Activated T-cell treated with anti-CD3 and anti-CD28 coated beads, Interleukin-2, amount 50 U/mL, for 72 hours (primary cell): ENCODE results near the gene RALGAPA2. TPM values are rescaled to one million over a fixed set of nuclear protein-coding genes. Genes with fewer than 3 reads are reported as not detected.

Experiments used
- ATAC-seq, 2 donors: fragments of 150-1000 bp; cut with Tn5 transposase; replicated peaks in 1 of 2; 2 replicates each; pipeline ENCODE4 v1.10.0; 2021; ENCODE audit warnings: moderate library complexity in 2 of 2, mild to moderate bottlenecking in 1 of 2
- DNase-seq, 2 donors: peaks; one replicate each; pipeline ENCODE4 v3.0.0; 2021 to 2022; ENCODE audit warnings: mixed read lengths in 1 of 2
- H3K27ac Mint-ChIP-seq: one replicate; pipeline ENCODE4 v1.8.0; 2022; ENCODE audit warnings: mild to moderate bottlenecking, moderate library complexity, mixed read lengths
- H3K27me3 Mint-ChIP-seq: one replicate; pipeline ENCODE4 v1.8.0; 2022; ENCODE audit warnings: low read depth, mixed read lengths
- H3K36me3 Mint-ChIP-seq, 2 donors: one replicate each; pipeline ENCODE4 v1.8.0; 2022; ENCODE audit warnings: mixed read lengths in 2 of 2, mild to moderate bottlenecking in 1 of 2; ENCODE audit not compliant: insufficient read depth in 2 of 2
- H3K4me1 Mint-ChIP-seq: one replicate; pipeline ENCODE4 v1.8.0; 2022; ENCODE audit warnings: low read depth, mixed read lengths
- H3K4me3 Mint-ChIP-seq, 2 donors: one replicate each; pipeline ENCODE4 v1.8.0; 2022; ENCODE audit warnings: mild to moderate bottlenecking in 2 of 2, mixed read lengths in 2 of 2, moderate library complexity in 2 of 2
- H3K9me3 Mint-ChIP-seq, 2 donors: one replicate each; pipeline ENCODE4 v1.8.0; 2022; ENCODE audit warnings: mixed read lengths in 2 of 2
- total RNA-seq, 2 donors: library from RNA; stranded (reverse); gene quantifications; one replicate each; pipeline ENCODE4 v1.2.3, GENCODE V29; 2022

The RALGAPA2 gene
- total RNA-seq: 10 to 100 TPM; 38.4 to 46.8 TPM

DNA sequence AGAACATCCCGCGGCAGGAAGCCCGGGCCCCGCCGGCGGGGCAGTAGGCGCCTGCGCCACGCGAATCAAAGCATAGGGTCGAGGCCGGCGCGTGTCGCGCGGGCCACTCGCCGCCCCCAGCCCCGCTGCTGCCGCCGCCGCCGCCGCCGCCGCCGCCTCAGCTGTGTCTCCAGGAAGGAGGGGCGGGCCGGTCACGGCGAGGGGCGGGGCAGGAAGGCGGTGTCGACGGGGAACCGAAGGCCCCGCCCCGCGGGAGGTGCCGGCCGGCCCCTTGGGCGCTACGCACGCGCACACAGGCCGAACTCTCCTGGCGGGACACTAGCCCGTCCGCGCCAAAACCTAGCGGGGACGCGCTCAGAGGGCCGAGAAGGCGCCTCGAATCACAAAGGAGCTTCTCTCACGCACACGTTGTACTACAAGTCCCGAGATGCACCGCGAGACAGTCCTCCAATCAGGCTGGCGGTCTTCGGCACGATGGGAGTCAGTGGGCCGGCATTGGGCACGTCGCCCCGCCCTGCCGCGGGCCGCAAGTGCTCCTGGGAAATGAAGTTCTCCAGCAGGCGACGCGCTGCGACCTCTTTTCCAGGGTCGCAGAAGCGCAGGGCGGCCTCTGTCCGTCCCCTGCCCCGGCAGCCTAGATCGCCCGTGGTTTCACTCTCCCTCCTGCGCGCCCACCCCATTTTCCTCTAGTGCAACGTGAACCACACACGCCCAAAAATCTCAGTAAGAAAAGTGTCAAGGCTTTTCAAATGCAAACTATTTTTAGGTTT lies at the start of gene RALGAPA2:
Gene RALGAPA2 (minus strand): TSS at position 171 of the 770 bp plus-strand sequence. CDS start 164 bp downstream, at position 7.
- DNase-seq: peak; percentile 96
- no peaks in the 10 kb centered on the region for H3K27me3 Mint-ChIP-seq
- peaks cover 0 to 8% of the 10 kb centered on the region in 2 donors for H3K36me3 Mint-ChIP-seq
- H3K4me1 Mint-ChIP-seq: peaks cover 42% of the 10 kb centered on the region
- H3K9me3 Mint-ChIP-seq: peaks cover 2 to 5% of the 10 kb centered on the region in 2 donors
- peak; percentile 95 for ATAC-seq
- H3K27ac Mint-ChIP-seq: peak within 1 kb of the TSS; percentile 95
- H3K4me3 Mint-ChIP-seq: peak within 1 kb of the TSS; percentile 95 to 96

DNA sequence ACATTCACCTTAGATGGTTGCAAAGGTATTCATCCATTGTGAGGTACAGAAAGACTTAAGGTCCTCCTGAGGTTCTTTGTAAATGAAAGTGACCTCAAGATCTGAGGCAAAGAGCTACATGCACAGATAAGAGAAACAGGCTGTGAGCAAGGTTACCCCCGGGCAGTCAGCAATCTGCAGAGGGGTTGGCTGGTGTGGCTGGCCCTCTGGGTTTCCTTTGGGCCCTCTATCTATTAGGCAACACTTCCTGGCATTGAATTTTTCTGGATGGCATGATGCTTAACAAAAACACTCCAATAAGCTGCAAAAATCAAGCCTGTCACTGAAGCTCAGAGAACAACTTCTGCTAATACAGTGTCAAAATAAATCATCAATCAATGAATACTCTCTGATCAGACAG lies 48.9 kb upstream of the RALGAPA2 start:
- H3K27me3 Mint-ChIP-seq: peaks cover 12% of the 10 kb centered on the region
- no peaks in the 10 kb centered on the region for H3K36me3 Mint-ChIP-seq
- no peaks in the 10 kb centered on the region for H3K9me3 Mint-ChIP-seq
- DNase-seq (no peak), ATAC-seq (no peak)
- no peak overlapping the region for H3K27ac Mint-ChIP-seq
- no peaks in the 10 kb centered on the region for H3K4me1 Mint-ChIP-seq
- H3K4me3 Mint-ChIP-seq: no peak overlapping the region

GRCh38 chr20:20759132-20759531 lies 46.7 kb upstream of the RALGAPA2 start:
- Mint-ChIP-seq H3K4me3 (no peak overlapping the region), H3K4me1 (peaks cover 9% of the 10 kb centered on the region), H3K27me3 (peaks cover 22% of the 10 kb centered on the region), H3K9me3 (peaks cover 2 to 3% of the 10 kb centered on the region in 2 donors), H3K36me3 (no peaks in the 10 kb centered on the region), H3K27ac (no peak overlapping the region)
- ATAC-seq (no peak), DNase-seq (no peak)

DNA sequence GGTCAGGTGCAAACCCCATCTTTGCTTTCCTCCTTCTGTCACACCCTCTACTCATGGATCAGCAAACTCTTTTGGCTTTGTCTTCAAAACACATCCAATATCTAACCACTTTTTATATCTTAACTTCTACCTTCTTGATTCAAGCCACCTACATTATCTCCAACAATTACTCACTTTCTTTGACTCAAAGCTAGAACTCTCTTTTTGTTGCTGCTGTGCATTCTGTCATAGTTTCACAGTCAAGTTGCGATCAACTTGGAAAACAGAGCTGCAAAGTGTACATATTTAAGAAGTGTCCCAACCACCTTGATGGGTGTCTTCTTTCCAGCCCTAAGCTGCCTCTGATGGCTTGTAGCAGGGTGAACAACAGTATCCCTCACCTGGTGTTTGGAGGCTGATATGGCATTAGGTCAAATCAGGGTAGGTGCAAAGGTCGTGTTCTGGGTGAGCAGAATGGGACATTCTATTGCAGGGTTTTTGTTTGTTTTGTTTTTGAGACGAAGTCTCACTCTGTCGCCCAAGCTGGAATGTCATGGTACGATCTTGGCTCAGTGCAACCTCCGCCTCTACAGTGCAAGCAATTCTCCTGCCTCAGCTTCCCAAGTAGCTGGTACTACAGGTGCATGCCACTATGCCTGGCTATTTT lies 43.4 kb upstream of the RALGAPA2 start:
- Mint-ChIP-seq H3K4me3 (no peak overlapping the region), H3K9me3 (peaks cover 3% of the 10 kb centered on the region in 2 donors), H3K27me3 (peaks cover 20% of the 10 kb centered on the region), H3K36me3 (no peaks in the 10 kb centered on the region), H3K27ac (no peak overlapping the region), H3K4me1 (peaks cover 9% of the 10 kb centered on the region)
- DNase-seq (no peak), ATAC-seq (peak; percentile 23 to 49)

- DNase-seq: no peak
- H3K27ac Mint-ChIP-seq: no peak overlapping the region
- ATAC-seq: no peak
- no peak overlapping the region for H3K4me3 Mint-ChIP-seq
- no peaks in the 10 kb centered on the region for H3K36me3 Mint-ChIP-seq
- peaks cover 9% of the 10 kb centered on the region for H3K4me1 Mint-ChIP-seq
- H3K27me3 Mint-ChIP-seq: peaks cover 20% of the 10 kb centered on the region
- peaks cover 3% of the 10 kb centered on the region in 2 donors for H3K9me3 Mint-ChIP-seq
These were observed 42.8 kb upstream of the RALGAPA2 start for GRCh38 chr20:20755231-20755630.

DNA sequence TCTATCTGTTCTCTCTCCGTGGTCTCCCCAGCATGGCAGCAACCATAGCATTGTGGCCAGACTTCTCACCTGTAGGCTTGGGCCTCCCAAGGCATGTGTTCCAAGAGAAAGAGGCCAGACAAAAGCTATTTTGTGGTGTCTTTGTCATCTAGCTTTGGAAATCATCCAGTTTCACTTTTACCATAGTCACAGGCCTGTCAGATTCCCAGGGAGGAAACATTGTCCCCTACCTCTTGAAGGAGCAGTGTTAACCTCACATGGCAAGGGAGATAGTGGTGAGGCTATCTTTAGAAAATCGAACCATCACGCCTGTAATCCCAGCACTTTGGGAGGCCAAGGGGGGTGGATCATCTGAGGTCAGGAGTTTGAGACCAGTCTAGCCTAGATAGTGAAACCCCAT lies 42.3 kb upstream of the RALGAPA2 start:
- ATAC-seq: no peak
- no peak for DNase-seq
- Mint-ChIP-seq H3K27ac (no peak overlapping the region), H3K27me3 (peaks cover 20% of the 10 kb centered on the region), H3K4me3 (no peak overlapping the region), H3K9me3 (peaks cover 3% of the 10 kb centered on the region in 2 donors), H3K36me3 (no peaks in the 10 kb centered on the region), H3K4me1 (peaks cover 9% of the 10 kb centered on the region)

- no peak overlapping the region for H3K27ac Mint-ChIP-seq
- peaks cover 7 to 8% of the 10 kb centered on the region in 2 donors for H3K9me3 Mint-ChIP-seq
- peaks cover 4 to 6% of the 10 kb centered on the region in 2 donors for H3K36me3 Mint-ChIP-seq
- DNase-seq (no peak), ATAC-seq (no peak)
- H3K4me3 Mint-ChIP-seq: no peak overlapping the region
- H3K27me3 Mint-ChIP-seq: peaks cover 20% of the 10 kb centered on the region
- H3K4me1 Mint-ChIP-seq: peaks cover 9% of the 10 kb centered on the region
These were observed 40.3 kb upstream of the RALGAPA2 start for GRCh38 chr20:20752712-20753111.

- Mint-ChIP-seq H3K27ac (no peak overlapping the region), H3K4me3 (no peak overlapping the region), H3K9me3 (peaks cover 4 to 5% of the 10 kb centered on the region in 2 donors), H3K4me1 (no peaks in the 10 kb centered on the region), H3K27me3 (no peaks in the 10 kb centered on the region), H3K36me3 (peaks cover 4 to 6% of the 10 kb centered on the region in 2 donors)
- DNase-seq (no peak), ATAC-seq (no peak)
These were observed 34.9 kb upstream of the RALGAPA2 start for GRCh38 chr20:20747298-20747697.

DNA sequence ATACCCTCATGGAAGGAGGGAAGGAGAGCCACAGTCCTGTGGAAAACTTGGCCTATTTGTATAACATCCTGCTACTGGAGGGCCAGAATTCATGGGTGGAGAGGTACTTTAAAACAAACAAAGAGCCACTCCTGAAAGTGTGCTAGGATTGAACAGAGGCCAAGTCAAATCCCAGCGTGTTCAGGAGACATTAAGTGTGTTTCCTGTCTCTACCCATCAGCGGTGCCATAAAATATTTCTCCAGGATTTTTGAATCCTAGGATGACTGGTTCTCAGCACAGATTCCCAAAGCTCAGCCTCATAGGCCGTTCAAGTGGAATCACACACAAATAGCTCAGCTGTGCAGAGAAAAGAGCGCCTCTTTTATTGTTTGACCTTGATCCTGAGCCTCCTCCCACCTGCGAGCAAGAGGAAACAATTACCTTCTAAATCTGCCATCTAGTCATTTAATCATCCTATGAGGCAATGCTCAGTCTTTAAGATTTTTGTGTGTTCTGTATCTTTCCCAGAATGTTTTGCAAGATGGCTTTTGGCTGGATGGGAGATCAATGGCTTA lies 31.8 kb upstream of the RALGAPA2 start:
- Mint-ChIP-seq H3K27ac (no peak overlapping the region), H3K4me1 (no peaks in the 10 kb centered on the region), H3K4me3 (no peak overlapping the region), H3K9me3 (peaks cover 4 to 5% of the 10 kb centered on the region in 2 donors), H3K27me3 (no peaks in the 10 kb centered on the region), H3K36me3 (peaks cover 4 to 6% of the 10 kb centered on the region in 2 donors)
- DNase-seq (no peak), ATAC-seq (no peak)

GRCh38 chr20:20743511-20744169 lies 31.2 kb upstream of the RALGAPA2 start:
- no peak for ATAC-seq

GRCh38 chr20:20741087-20742045 lies 28.9 kb upstream of the RALGAPA2 start:
- ATAC-seq: no peak
- Mint-ChIP-seq H3K4me3 (no peak overlapping the region), H3K36me3 (no peaks in the 10 kb centered on the region), H3K9me3 (no peaks in the 10 kb centered on the region), H3K27me3 (no peaks in the 10 kb centered on the region), H3K27ac (no peak overlapping the region), H3K4me1 (no peaks in the 10 kb centered on the region)
- no peak for DNase-seq

More at GRCh38 chr20:20743511-20744169, 31.2 kb upstream of the RALGAPA2 start:
- Mint-ChIP-seq H3K36me3 (no peaks in the 10 kb centered on the region), H3K4me3 (no peak overlapping the region), H3K9me3 (peaks cover 0 to under 1% of the 10 kb centered on the region in 2 donors), H3K27me3 (no peaks in the 10 kb centered on the region), H3K4me1 (no peaks in the 10 kb centered on the region), H3K27ac (no peak overlapping the region)
- DNase-seq: no peak

DNA sequence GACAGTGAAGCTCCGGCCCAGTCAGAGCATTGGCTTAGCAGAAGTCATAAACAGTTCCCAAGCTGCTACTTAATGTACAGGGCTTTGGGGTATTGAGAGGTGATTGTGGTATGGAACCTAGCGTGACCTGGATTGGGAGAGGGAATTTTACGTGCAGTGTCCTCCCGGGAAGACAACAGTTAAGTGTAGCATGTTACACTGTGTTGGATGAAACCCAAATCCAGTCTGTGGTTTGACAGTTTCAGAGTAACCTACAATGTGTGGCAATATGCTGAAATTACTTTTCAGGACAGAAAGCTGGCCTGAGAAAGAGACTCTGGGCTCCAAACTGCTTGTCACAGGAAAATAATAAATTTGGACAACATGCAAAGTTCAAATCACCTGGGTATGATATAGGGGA lies 28.1 kb upstream of the RALGAPA2 start:
- H3K27ac Mint-ChIP-seq: no peak overlapping the region
- H3K27me3 Mint-ChIP-seq: no peaks in the 10 kb centered on the region
- DNase-seq: no peak
- ATAC-seq: no peak
- no peaks in the 10 kb centered on the region for H3K4me1 Mint-ChIP-seq
- no peak overlapping the region for H3K4me3 Mint-ChIP-seq
- H3K9me3 Mint-ChIP-seq: no peaks in the 10 kb centered on the region
- no peaks in the 10 kb centered on the region for H3K36me3 Mint-ChIP-seq
